ENCODE results near the gene STAT3.

Gene STAT3

DNA sequence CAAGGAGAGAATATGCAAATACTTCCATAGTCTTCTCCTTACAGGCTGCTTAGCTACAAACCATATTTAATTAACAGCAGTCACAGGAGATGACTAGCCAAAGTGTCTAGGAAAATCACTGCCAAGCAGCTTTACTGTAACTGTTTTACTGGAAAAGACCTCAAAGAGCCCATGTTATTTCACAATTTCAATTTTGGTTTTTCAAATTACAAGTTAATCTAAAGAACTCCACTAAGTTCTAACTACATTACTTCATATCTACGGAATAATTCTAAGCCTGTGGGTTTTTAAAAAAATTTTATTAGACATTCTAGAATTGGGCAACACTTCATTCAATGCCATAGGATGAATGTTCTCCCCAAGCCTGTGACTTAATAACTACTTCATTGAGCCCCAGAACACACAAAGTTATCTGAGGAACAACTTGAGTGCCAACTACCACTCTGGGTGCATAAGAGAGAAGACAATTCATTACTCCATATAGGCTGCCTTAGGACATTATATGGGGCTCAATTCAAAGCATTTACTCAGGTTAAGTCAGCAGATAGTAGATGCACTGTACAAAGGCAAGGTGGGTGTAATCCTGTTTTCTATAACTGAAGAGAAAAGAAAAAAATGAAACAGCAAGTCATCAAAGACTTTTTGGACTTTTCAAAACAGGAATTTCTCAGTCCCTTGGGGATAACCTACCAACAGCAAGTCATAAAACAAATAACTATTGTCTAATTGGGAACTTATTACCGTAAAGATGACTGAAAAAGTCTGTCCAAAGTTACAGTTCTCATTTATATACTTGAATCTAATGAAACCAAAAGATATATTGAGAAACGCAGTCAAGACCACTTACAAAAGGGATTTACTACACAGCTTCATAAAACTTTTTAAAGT is 33.0 kb downstream of the STAT3 start:
- DNase-seq: no peak

DNA sequence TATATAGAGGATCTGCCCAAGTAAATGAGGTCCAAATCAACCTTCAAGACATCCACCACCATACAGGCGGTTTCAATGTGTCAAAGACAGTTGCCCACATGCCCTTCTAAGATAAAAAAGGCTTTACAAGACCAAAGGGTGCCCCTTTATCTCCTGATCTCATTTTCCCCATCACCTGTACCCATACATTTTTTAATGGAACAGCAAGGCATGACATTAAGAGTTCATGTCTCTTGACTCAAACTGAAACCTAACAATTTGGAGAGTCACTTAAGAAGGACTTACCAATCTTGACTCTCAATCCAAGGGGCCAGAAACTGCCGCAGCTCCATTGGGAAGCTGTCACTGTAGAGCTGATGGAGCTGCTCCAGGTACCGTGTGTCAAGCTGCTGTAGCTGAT is 40.1 kb downstream of the STAT3 start:
- no peak for DNase-seq

DNA sequence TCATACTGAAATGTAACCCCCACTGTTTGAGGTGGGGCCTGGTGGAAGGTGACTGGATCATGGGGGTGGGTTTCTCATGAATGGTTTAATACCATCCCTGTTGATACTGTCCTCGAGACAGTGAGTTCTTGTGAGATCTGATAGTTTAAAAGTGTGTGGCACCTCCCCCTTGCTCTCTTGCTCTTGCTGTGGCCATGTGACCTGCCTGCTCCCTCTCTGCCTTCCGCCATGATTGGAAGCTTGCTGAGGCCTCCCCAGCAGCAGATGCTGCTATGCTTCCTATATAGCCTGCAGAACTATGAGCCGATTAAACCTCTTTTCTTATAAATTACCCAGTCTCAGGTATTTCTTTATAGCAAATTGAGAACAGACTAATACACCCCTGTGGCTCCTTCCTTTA is 40.6 kb downstream of the STAT3 start:
- no peak for DNase-seq

DNA sequence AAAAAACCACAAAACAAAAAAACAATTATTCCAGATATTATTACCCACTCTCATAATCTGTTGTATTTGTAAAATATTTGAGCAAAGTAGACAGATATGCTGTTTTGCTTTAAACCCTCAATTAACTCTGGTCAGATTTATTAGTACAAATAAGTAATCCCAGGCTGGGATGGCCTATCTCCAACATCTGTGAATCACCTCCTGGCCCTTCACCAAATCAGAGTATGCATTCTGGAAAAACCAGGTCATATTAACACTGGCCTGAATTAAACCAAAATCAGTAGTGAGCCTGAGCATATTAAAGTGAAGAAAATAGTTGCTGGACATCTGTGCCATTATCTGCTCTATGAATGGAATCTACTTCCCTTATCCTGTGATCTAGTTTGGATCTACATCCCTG is 41.0 kb downstream of the STAT3 start:
- DNase-seq: no peak

DNA sequence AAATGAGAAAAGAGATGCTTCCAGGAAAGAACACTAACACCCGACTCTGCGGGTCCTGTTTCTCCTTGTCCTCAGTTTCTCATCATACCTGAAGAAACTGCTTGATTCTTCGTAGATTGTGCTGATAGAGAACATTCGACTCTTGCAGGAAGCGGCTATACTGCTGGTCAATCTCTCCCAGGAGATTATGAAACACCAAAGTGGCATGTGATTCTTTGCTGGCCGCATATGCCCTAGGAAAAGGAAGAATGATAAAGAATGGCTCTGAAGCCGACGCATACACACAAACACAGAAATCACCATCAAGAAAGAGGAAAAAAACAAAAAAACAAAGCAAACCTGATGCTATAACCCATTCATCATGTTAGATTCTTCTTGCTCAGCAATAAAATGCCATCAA is 41.8 kb downstream of the STAT3 start:
- peak in 1 of 51 donors; percentile 7 for DNase-seq

DNA sequence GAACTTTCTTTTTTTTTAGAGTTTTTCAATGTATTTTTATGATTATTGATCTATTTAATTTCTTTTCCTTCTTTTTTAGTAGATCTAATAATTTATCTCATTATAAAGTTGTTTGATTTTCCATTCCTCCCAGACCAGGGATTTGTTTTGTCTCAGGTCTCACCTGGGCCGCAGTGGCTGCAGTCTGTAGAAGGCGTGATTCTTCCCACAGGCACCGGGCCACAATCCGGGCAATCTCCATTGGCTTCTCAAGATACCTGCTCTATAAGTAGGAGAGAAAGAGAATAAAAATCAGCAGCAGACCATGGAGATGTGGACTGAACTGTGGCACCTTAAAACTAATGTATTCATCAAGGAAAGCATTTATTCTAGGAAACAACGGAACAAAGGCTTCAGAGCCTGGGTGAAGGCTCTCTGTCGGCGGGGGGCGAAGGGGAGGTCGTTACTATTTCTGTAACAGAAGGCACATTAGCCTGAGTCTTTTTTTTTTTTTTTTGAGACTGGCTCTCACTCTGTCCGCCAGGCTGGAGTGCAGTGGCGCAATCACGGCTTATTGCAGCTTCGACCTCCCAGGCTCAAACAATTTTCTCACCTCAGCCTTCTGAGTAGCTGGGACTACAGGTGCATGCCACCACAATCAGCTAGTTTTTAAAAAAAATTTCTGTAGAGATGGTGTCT is 42.7 kb downstream of the STAT3 start:
- no peak for DNase-seq

DNA sequence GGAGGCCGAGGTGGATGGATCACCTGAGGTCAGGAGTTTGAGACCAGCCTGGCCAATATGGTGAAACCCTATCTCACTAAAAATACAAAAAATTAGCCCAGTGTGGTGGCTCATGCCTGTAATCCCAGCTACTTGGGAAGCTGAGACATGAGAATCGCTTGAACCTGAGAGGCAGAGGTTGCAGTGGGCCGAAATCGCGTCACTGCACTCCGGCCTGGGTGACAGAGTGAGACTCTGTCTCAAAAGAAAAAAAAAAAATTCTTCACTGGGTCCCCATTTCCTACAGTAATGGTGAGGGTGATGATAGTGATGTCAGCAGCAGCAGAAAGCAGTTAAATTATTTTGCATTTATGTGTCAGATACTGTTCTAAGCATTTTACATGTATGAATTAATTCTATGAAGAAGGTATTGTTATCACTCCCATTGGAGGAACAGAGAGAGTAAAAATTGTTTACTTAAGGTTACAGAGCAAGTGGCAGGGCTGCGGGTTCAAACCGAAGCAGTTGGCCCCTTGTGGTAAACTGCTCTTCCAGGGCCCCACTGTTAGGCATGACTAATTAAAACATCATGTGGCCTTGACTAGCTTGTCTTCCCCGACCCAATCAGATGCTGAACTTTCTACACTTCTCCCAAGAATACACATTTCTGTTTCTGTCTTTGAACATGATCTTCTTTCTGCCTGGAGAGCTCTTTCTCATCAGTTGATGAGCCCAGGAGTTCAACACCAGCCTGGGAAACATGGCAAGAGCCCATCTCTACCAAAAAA is 45.8 kb downstream of the STAT3 start:
- DNase-seq: no peak

DNA sequence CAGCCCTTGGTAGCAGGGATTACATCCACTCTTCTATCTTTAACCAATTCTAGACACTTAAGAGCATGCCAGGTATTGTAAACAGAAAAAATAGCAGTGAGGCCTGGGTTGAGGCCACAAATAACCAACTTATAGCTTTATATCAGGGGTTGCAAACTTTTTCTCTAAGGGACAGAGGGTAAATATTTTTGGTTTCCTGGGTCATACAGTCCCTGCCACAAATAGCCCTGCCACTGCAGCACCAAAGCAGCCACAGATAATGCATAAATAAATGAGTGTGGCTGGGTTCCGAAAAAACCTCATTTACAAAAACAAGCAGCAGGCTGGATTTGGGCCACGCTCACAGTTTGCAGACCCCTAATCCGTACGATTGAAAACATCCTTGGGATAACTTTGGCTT is 46.7 kb downstream of the STAT3 start:
- no peak for DNase-seq

DNA sequence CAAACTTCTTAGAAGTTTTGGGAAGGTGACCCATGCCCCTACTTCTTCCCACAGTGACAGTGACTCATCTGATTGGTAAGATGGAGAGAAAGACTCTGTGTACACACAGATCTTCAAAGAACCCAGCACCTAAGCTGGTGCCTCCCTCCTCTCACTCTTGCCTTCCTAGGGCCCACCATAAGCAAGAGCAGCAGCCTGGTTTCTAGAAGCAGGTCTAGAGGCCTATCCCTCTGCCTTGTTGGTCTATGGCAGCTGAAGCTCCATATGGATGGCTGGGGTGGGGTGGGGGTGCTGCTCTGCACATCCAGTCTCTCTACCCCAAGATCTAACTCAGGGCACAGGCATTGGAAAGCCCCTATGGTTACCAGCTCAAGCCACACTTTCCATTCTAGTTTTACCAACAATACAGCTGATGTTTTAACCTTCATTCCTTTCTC is 47.5 kb downstream of the STAT3 start:
- DNase-seq: no peak

DNA sequence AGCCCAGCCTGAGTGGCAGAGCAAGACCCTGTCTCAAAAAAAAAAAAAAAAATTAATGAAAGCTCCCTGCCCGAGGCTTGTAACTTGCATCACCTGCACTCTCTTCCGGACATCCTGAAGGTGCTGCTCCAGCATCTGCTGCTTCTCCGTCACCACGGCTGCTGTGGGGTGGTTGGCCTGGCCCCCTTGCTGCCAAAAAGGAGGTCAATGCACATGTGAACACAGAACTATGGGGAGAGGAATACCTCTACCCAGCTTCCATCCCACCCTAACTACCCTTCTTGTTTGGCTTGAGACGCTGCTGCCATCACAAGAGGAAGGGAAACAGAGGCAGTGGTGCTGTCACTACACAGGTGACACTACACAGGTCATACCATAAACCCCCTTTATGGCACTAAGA is 49.0 kb downstream of the STAT3 start:
- no peak for DNase-seq

DNA sequence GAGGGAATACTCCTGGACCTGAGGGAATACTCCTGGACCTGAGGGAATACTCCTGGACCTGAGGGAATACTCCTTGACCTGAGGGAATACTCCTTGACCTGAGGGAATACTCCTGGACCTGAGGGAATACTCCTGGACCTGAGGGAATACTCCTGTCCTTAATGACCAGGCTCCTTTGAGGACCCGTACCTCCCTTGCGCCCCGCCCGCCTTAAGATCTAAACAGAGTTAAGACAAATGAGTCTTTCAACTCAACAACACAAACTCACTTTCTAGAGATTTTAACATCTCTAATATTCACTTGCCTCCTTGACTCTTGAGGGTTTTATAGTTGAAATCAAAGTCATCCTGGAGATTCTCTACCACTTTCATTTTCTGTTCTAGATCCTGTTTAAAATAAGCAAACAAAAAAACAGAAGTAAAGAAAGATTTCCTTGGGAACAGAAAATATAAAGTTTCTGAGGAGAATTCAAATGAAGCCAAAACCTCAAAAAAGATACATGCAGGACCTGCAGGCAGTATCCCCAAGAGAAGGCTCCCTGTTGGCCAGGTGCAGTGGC is 49.7 kb downstream of the STAT3 start:
- DNase-seq: no peak

DNA sequence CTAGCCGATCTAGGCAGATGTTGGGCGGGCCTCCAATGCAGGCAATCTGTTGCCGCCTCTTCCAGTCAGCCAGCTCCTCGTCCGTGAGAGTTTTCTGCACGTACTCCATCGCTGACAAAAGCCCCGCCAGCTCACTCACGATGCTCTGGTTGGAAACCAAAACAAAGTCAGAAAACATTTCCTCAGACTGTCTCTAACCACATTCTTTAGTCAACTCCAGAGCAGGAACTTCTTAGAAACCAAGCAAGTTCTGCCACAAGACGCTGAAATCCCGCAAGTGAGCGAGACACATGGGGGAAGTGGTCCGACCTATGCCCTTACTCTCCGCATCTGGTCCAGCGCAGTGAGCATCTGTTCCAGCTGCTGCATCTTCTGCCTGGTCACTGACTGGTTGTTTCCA is 50.8 kb downstream of the STAT3 start:
- DNase-seq: peak in 1 of 51 donors; percentile 5

DNA sequence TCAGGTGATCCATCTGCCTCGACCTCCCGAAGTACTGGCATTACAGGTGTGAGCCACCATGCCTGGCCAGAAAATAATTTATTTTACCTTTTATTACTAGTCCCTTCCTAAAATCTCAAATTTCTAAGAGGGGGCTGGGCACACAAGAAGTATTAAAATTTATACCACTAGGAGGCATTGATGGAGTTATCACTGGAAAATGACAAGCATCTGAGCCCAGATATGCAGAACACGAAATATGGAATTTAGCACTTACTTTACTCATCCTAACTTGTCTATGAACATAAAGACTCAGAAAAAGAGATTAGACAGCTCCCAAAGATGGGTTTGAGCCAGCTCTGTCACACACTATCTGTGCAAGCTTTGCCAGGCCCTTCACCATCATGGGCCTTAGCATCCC is 53.6 kb downstream of the STAT3 start:
- DNase-seq: no peak

DNA sequence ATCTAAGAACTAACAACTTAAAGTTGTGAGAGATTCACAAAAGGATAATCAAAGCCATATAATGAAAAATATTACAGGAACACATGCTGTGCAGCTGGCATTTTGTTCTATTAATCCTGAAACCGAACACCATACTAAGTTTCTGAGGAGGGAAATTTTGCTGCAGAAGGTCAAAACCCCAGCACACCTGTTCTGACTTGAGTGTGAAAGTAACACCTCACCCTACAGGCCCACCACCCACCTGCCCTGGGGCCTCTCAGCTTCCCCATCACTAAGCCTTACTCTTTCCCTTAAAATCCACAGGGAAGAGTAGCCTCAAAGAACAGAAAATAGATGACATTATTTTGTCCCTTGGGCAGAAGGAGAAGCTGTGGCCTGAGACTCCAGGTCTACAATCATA is 55.2 kb downstream of the STAT3 start:
- no peak for DNase-seq

DNA sequence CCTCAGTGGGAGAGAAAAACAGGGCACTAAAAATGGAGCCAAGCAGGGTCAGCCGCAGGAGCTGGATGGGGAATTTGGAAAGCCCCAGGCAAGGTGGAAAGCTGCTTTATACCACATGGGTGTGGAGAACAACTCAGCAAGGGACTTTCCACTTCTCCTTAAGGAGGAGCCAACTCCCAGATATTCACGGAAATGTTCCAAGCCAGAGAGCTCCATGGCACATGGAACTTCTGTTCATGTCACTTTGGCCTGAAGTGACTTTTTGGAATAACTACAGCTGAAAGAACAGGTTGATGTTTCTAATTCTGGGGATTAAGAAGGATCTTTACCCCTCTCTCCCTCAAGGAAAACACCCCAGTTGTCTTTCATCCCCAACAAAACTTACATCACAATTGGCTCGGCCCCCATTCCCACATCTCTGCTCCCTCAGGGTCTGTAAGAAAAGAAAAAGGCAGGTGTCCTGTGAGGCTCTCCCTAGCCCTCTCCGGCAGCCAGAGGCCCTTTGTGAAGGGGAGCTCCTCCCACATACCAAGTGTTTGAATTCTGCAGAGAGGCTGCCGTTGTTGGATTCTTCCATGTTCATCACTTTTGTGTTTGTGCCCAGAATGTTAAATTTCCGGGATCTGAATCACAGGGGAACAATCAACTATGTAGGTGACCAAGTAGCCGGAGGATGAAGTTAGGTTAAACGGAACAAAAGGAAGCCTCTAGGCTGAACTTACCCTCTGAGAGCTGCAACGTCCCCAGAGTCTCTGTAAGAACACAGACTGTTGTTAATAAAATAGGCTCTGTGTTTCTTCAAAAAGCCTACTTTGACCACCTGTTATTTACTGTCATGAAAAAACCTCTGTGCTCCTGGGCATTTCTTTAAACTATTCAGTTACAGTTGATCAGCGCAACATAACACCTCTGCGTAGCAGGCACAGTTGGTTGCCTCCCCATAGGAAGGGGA is 58.9 kb downstream of the STAT3 start:
- DNase-seq: peak in 3 of 51 donors; percentile 14 to 21 (median 17)

DNA sequence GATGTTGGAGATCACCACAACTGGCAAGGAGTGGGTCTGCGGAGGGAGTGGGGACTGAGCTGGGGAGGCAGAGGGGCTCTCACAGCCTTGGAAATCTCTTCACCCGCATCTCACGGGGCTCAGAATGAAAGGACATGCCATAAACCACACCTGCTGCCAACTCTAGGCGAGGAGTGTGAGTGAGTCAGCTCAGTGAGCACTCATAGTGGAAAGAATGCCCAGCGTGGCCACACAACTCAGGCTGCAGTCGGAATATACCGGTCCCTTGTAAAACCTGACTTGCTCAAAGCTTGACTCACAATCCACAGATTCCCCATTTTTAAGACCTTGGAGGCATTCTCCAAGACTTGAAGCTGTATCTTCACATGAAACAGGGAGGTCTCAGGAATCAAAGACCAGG is 63.2 kb downstream of the STAT3 start:
- DNase-seq: peak in 2 of 51 donors; percentile 15 to 17

DNA sequence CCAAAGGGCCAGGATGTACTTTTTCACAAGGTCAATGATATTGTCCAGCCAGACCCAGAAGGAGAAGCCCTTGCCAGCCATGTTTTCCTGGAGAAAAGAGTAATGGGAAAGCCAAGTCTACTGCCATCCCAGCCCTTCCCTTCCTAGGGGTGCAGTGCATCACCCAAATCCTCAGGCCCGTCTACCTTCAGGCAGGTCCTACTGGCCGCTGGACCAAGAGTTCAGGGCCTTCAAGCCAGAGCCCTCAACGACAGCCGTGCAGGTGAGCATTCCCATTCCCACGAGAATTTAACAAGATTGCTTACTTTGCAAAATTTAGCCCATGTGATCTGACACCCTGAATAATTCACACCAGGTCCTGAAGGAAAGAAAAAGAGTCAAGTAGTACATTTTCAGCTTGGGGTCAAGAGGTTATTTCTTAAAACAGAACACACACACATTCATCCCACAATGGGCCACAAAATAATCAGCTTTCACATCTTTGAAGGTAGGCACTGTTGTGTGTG is 64.9 kb downstream of the STAT3 start:
- DNase-seq: no peak

DNA sequence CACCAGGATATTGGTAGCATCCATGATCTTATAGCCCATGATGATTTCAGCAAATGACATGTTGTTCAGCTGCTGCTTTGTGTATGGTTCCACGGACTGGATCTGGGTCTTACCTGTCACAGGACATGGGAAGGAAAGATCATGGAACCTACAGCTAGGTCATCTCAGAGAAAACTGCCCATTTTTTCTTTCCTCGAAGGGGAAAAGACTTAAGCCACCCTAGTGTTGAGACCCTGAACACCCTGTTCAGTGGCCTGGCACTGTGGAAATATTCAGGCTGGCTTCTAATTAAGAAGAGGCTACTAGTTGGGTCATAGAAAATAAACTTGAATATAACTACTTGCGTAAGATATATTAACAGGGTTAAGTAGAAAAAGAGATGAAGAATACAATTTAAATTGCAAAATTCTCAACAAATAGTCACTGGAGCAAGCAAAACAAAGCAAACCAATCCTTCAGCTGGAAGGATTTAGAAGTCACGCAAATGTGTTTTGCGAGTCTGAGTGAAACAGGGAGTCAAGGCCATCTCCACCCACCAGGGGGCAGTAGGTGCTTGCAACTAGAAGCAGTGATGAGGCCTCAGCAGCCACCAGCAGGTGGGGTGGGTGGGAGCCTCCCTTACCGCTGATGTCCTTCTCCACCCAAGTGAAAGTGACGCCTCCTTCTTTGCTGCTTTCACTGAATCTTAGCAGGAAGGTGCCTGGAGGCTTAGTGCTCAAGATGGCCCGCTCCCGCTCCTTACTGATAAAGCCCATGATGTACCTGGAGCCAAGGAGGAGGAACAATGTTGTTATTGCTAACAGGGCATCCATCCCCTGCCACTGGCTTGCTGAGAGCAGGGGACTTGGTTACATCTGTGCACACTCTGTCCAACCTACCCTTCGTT is 65.6 kb downstream of the STAT3 start:
- DNase-seq: peak; percentile 15 to 99 (median 77)

DNA sequence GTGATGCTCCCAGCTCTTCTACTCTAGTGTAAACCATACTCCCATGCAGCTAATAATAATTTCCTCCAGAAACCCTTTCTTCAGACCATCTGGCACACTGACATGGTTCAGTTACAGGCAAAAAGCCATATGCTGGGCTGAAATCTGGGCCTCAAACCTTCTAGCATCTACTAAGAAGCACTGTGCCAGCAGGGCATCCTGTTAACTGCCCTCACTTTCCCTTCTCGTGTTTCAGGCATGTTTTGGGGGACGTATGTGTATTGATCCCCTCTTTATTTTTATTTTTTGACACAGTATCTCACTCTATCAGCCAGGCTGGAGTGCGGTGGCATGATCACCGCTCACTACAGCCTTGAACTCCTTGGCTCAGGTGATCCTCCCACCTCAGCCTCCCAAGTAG is 66.7 kb downstream of the STAT3 start:
- no peak for DNase-seq

All from hypothalamus (tissue), 51 donors.